ENCODE results near the gene LMAN1L. TPM values are rescaled to one million over a fixed set of nuclear protein-coding genes. Genes with fewer than 3 reads are reported as not detected.

LMAN1L gene
- total RNA-seq, 2 donors from 2014 or later: 0.82 to 1.6 TPM

GRCh38 chr15:74809242-74809641, 3.4 kb upstream of the LMAN1L start:
- Mint-ChIP-seq H3K36me3 (ENCODE audit: low read depth) (peaks cover 9% of the 10 kb centered on the region), H3K4me1 (peaks cover 22% of the 10 kb centered on the region), H3K27ac (peak overlapping the region; percentile 56), H3K9me3 (no peaks in the 10 kb centered on the region), H3K27me3 (no peaks in the 10 kb centered on the region), H3K4me3 (no peak overlapping the region)
- no peak for ATAC-seq (replicated peaks)

GRCh38 chr15:74809956-74810355, 2.7 kb upstream of the LMAN1L start:
- ATAC-seq (replicated peaks): no peak
- Mint-ChIP-seq H3K27me3 (no peaks in the 10 kb centered on the region), H3K4me1 (peaks cover 22% of the 10 kb centered on the region), H3K27ac (no peak overlapping the region), H3K36me3 (ENCODE audit: low read depth) (peaks cover 2% of the 10 kb centered on the region), H3K4me3 (no peak overlapping the region), H3K9me3 (no peaks in the 10 kb centered on the region)

GRCh38 chr15:74815121-74815934, 2.7 kb downstream of the LMAN1L start:
- H3K27ac Mint-ChIP-seq: peak overlapping the region; percentile 79
- no peak for ATAC-seq (replicated peaks)
- peaks cover 4% of the 10 kb centered on the region for H3K4me1 Mint-ChIP-seq
- no peaks in the 10 kb centered on the region for H3K9me3 Mint-ChIP-seq
- H3K36me3 Mint-ChIP-seq (ENCODE audit: low read depth): no peaks in the 10 kb centered on the region
- no peak overlapping the region for H3K4me3 Mint-ChIP-seq
- no peaks in the 10 kb centered on the region for H3K27me3 Mint-ChIP-seq

GRCh38 chr15:74815961-74816360, 3.3 kb downstream of the LMAN1L start:
- H3K36me3 Mint-ChIP-seq (ENCODE audit: low read depth): no peaks in the 10 kb centered on the region
- H3K9me3 Mint-ChIP-seq: no peaks in the 10 kb centered on the region
- peak overlapping the region; percentile 79 for H3K27ac Mint-ChIP-seq

GRCh38 chr15:74816624-74817369, 4.2 kb downstream of the LMAN1L start:
- peaks cover 4% of the 10 kb centered on the region for H3K4me1 Mint-ChIP-seq
- ATAC-seq (replicated peaks): no peak
- H3K27ac Mint-ChIP-seq: peak overlapping the region; percentile 44
- H3K9me3 Mint-ChIP-seq: no peaks in the 10 kb centered on the region
- no peaks in the 10 kb centered on the region for H3K36me3 Mint-ChIP-seq (ENCODE audit: low read depth)
- H3K4me3 Mint-ChIP-seq: no peak overlapping the region
- no peaks in the 10 kb centered on the region for H3K27me3 Mint-ChIP-seq

More at GRCh38 chr15:74815961-74816360, 3.3 kb downstream of the LMAN1L start:
- no peak overlapping the region for H3K4me3 Mint-ChIP-seq
- no peaks in the 10 kb centered on the region for H3K27me3 Mint-ChIP-seq
- H3K4me1 Mint-ChIP-seq: peaks cover 4% of the 10 kb centered on the region
- no peak for ATAC-seq (replicated peaks)

GRCh38 chr15:74817370-74817737, 4.7 kb downstream of the LMAN1L start:
- H3K4me3 Mint-ChIP-seq: no peak overlapping the region
- no peak for ATAC-seq (replicated peaks)
- H3K27me3 Mint-ChIP-seq: no peaks in the 10 kb centered on the region
- no peaks in the 10 kb centered on the region for H3K36me3 Mint-ChIP-seq (ENCODE audit: low read depth)
- H3K4me1 Mint-ChIP-seq: peaks cover 4% of the 10 kb centered on the region
- peak overlapping the region; percentile 44 for H3K27ac Mint-ChIP-seq
- H3K9me3 Mint-ChIP-seq: no peaks in the 10 kb centered on the region

- Mint-ChIP-seq H3K9me3 (no peaks in the 10 kb centered on the region), H3K4me1 (peaks cover 4% of the 10 kb centered on the region), H3K27me3 (no peaks in the 10 kb centered on the region), H3K4me3 (no peak overlapping the region), H3K36me3 (ENCODE audit: low read depth) (no peaks in the 10 kb centered on the region), H3K27ac (no peak overlapping the region)
- ATAC-seq (replicated peaks): no peak
These were observed 7.4 kb downstream of the LMAN1L start for GRCh38 chr15:74820056-74820455.

- ATAC-seq (replicated peaks): no peak
- Mint-ChIP-seq H3K27me3 (no peaks in the 10 kb centered on the region), H3K4me3 (no peak overlapping the region), H3K9me3 (no peaks in the 10 kb centered on the region), H3K36me3 (ENCODE audit: low read depth) (no peaks in the 10 kb centered on the region), H3K4me1 (peaks cover 4% of the 10 kb centered on the region), H3K27ac (no peak overlapping the region)
These were observed 8.6 kb downstream of the LMAN1L start for GRCh38 chr15:74821091-74821789.

- Mint-ChIP-seq H3K4me1 (peaks cover 4% of the 10 kb centered on the region), H3K27me3 (no peaks in the 10 kb centered on the region), H3K9me3 (no peaks in the 10 kb centered on the region), H3K4me3 (no peak overlapping the region), H3K36me3 (ENCODE audit: low read depth) (no peaks in the 10 kb centered on the region), H3K27ac (no peak overlapping the region)
- no peak for ATAC-seq (replicated peaks)
These were observed 9.1 kb downstream of the LMAN1L start for GRCh38 chr15:74821790-74822158.

GRCh38 chr15:74822233-74822632, 9.6 kb downstream of the LMAN1L start:
- peaks cover 4% of the 10 kb centered on the region for H3K4me1 Mint-ChIP-seq
- H3K4me3 Mint-ChIP-seq: no peak overlapping the region
- peaks cover 3% of the 10 kb centered on the region for H3K27me3 Mint-ChIP-seq
- H3K27ac Mint-ChIP-seq: no peak overlapping the region
- ATAC-seq (replicated peaks): no peak
- no peaks in the 10 kb centered on the region for H3K36me3 Mint-ChIP-seq (ENCODE audit: low read depth)
- H3K9me3 Mint-ChIP-seq: no peaks in the 10 kb centered on the region

- no peak overlapping the region for H3K27ac Mint-ChIP-seq
- H3K36me3 Mint-ChIP-seq (ENCODE audit: low read depth): no peaks in the 10 kb centered on the region
- peaks cover 4% of the 10 kb centered on the region for H3K4me1 Mint-ChIP-seq
- H3K9me3 Mint-ChIP-seq: no peaks in the 10 kb centered on the region
- peaks cover 14% of the 10 kb centered on the region for H3K27me3 Mint-ChIP-seq
- no peak for ATAC-seq (replicated peaks)
- no peak overlapping the region for H3K4me3 Mint-ChIP-seq
These were observed 10.7 kb downstream of the LMAN1L start for GRCh38 chr15:74823324-74823723.

- H3K9me3 Mint-ChIP-seq: no peaks in the 10 kb centered on the region
- no peaks in the 10 kb centered on the region for H3K36me3 Mint-ChIP-seq (ENCODE audit: low read depth)
- peaks cover 14% of the 10 kb centered on the region for H3K27me3 Mint-ChIP-seq
- no peak overlapping the region for H3K4me3 Mint-ChIP-seq
- no peak overlapping the region for H3K27ac Mint-ChIP-seq
- no peak for ATAC-seq (replicated peaks)
- H3K4me1 Mint-ChIP-seq: peaks cover 5% of the 10 kb centered on the region
These were observed 12.3 kb downstream of the LMAN1L start for GRCh38 chr15:74824976-74825375.

- Mint-ChIP-seq H3K4me1 (peaks cover 5% of the 10 kb centered on the region), H3K27me3 (peaks cover 14% of the 10 kb centered on the region), H3K4me3 (no peak overlapping the region), H3K9me3 (no peaks in the 10 kb centered on the region), H3K36me3 (ENCODE audit: low read depth) (no peaks in the 10 kb centered on the region), H3K27ac (no peak overlapping the region)
- ATAC-seq (replicated peaks): no peak
These were observed 13.2 kb downstream of the LMAN1L start for GRCh38 chr15:74825866-74826265.

- no peak within 1 kb of the TSS for H3K4me3 Mint-ChIP-seq
- H3K27ac Mint-ChIP-seq: no peak within 1 kb of the TSS
- H3K27me3 Mint-ChIP-seq: peaks cover 14% of the 10 kb centered on the region
- peaks cover 5% of the 10 kb centered on the region for H3K4me1 Mint-ChIP-seq
- H3K36me3 Mint-ChIP-seq (ENCODE audit: low read depth): no peaks in the 10 kb centered on the region
- no peaks in the 10 kb centered on the region for H3K9me3 Mint-ChIP-seq
- peak; percentile 12 for ATAC-seq (replicated peaks)
These were observed 13.8 kb downstream of the LMAN1L start, which contains the start of gene CPLX3 for GRCh38 chr15:74826364-74826819. Gene CPLX3, plus strand, starts transcription at chr15:74826627. Its CDS starts 77 bp downstream, at chr15:74826704.

Measured in activated T-helper 17 cell treated with anti-CD3 and anti-CD28 coated beads, Interleukin-2, amount 50 U/mL, for 72 hours (primary cell).